Tibial artery (tissue), 4 donors: ENCODE measurements around the gene CCDC40.
A peak's percentile ranks its signal among the peaks of the same experiment; 100 is the strongest.

ENCODE experiments used
- DNase-seq, 2 donors: peaks; one replicate each; pipeline ENCODE4 v3.0.0-alpha.2; 2019
- H3K27ac ChIP-seq, 2 donors: fragments of 200-600 bp; sonication (generic) in 1 of 2; 1 replicate in 1 of 2; 2 replicates in 1 of 2; pipeline ENCODE4 v1.5.1; 2018 to 2019; ENCODE audit warnings: mild to moderate bottlenecking in 1 of 2
- H3K27me3 ChIP-seq, 2 donors: fragments of 200-600 bp; sonication (generic) in 1 of 2; one replicate each; pipeline versions ENCODE4 v1.5.1 to v1.6.0; 2016 to 2019
- H3K36me3 ChIP-seq, 3 donors: fragments of 200-600 bp; sonication (generic) in 2 of 3; one replicate each; pipeline ENCODE4 v1.5.1; 2016 to 2019; ENCODE audit warnings: mild to moderate bottlenecking in 2 of 3
- H3K4me1 ChIP-seq, 4 donors: fragments of 200-600 bp; sonication (generic) in 2 of 4; 1 replicate in 3 of 4; 2 replicates in 1 of 4; pipeline ENCODE4 v1.5.1; 2016 to 2019
- H3K4me3 ChIP-seq, 2 donors: fragments of 200-600 bp; sonication (generic) in 1 of 2; 1 replicate in 1 of 2; 2 replicates in 1 of 2; pipeline ENCODE4 v1.5.1; 2018 to 2019; ENCODE audit warnings: mild to moderate bottlenecking in 2 of 2
- H3K9me3 ChIP-seq, 3 donors: fragments of 200-600 bp; sonication (generic) in 1 of 3; one replicate each; pipeline ENCODE4 v1.5.1; 2016 to 2019
- intact Hi-C: fragments of 100-400 bp; cut with DNase I; formaldehyde crosslinking; loops from one replicate; pipeline ENCODE4 v1.15.0; 2023; ENCODE audit warnings: low total_unique reads
- TF ChIP-seq, protein P1 (sequence below), 2 experiments: fragments of 200-600 bp in 1 of 2; fragments of 450-650 bp in 1 of 2; IDR thresholded peaks; one replicate each; pipeline ENCODE4 v1.5.1; 2017 to 2019; ENCODE audit warnings: antibody characterized with exemption in 2 of 2, mild to moderate bottlenecking in 1 of 2, moderate library complexity in 1 of 2

The CCDC40 gene

DNA sequence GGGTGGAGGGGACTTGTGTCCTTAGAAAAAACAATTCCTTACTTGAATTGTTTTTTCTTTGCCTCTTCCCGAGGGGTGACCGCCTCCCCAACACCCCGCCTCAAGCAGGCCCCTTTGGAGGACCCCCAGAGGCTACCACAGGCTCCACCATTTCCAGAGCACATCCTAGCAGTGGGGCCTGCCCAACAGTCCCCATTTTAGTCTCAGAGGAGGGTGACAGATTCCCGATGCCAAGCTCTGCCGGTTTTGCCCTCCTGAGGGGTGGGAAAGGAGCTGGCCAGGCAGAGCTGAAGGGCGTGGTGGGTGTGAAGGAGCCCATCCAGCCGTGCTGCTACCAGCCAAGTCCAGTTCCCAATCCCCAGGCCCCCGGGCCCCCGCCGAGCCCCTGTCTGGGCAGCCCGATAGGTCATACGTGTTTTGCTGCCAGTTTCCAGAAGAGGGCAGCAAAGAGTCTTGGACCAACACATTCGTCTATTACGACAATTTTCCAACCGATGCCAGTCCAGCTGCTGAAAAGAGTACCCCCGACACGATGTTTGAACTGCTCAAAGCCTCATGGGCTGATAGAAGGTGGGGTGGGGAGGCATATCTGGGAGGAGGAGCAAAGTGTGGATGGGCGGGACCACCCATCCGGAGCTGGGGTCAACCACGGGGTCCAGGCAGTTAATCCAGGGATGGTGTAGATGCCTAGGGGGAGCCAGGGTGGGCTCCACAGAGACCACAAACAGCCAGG is 46.1 kb downstream of the CCDC40 start:
- intact Hi-C loops = no loop called here
- peaks cover 0 to 9% (median 7%) of the 10 kb centered on the region in 4 donors for H3K4me1 ChIP-seq
- no peak overlapping the region for H3K4me3 ChIP-seq
- H3K36me3 ChIP-seq = peaks cover 0 to 5% (median 0%) of the 10 kb centered on the region in 3 donors
- H3K27me3 ChIP-seq = no peaks in the 10 kb centered on the region
- peak; percentile 77 to 81 for DNase-seq
- no peaks in the 10 kb centered on the region for H3K9me3 ChIP-seq
- TF ChIP-seq, protein P1, sequence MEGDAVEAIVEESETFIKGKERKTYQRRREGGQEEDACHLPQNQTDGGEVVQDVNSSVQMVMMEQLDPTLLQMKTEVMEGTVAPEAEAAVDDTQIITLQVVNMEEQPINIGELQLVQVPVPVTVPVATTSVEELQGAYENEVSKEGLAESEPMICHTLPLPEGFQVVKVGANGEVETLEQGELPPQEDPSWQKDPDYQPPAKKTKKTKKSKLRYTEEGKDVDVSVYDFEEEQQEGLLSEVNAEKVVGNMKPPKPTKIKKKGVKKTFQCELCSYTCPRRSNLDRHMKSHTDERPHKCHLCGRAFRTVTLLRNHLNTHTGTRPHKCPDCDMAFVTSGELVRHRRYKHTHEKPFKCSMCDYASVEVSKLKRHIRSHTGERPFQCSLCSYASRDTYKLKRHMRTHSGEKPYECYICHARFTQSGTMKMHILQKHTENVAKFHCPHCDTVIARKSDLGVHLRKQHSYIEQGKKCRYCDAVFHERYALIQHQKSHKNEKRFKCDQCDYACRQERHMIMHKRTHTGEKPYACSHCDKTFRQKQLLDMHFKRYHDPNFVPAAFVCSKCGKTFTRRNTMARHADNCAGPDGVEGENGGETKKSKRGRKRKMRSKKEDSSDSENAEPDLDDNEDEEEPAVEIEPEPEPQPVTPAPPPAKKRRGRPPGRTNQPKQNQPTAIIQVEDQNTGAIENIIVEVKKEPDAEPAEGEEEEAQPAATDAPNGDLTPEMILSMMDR (IDR thresholded peaks at IDR 0.05) = peak; percentile 68 to 82
- peak overlapping the region in 1 of 2 donors; percentile 15 for H3K27ac ChIP-seq

DNA sequence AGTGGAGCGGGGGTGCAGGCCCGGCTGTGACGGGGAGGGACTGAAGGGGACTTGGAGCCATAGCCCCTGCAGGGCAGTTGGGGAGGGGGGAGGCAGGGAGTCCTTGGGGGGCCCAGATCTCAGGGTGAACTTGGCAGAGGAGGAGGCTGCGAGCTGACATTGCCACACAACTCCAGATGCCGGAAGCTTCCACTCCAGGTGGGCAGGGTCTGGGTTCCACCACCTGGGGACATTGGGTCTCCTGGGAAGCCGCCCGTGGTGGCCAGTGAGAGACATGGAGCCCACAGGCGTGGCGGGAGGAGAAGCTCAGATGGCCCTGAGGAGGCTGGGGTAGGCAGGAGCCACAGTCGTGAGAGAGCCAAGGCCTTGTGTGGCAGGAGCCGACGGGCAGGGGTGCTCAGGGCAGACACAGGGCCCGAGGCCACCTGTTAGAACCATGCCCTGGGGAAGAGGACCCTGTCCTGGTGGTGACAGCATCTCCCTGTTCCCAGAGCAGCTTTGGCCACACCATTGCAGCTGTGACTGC is 46.8 kb downstream of the CCDC40 start:
- intact Hi-C loops = no loop called here
- H3K4me1 ChIP-seq = peaks cover 0 to 9% (median 7%) of the 10 kb centered on the region in 4 donors
- H3K27me3 ChIP-seq = no peaks in the 10 kb centered on the region
- no peak overlapping the region for H3K27ac ChIP-seq
- peaks cover 0 to 5% (median 0%) of the 10 kb centered on the region in 3 donors for H3K36me3 ChIP-seq
- TF ChIP-seq, protein P1 (IDR thresholded peaks at IDR 0.05) = no peak
- H3K9me3 ChIP-seq = no peaks in the 10 kb centered on the region
- no peak for DNase-seq
- no peak overlapping the region for H3K4me3 ChIP-seq

DNA sequence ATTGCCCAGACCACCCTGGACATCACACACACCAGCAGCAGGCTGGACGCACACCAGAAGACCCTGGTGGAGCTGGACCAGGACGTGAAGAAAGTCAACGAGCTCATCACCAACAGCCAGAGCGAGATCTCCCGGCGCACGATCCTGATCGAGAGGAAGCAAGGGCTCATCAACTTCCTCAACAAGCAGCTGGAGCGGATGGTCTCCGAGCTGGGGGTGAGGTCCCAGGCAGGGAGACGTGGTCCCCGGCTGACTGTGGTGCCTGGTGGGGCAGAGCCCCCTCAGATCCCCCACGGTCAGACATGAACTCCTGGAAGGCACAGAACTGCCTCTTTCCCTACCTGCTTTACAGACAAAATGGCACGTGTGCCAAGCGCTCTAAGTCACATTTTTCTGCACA is 48.3 kb downstream of the CCDC40 start:
- no peak overlapping the region for H3K4me3 ChIP-seq
- intact Hi-C loops = no loop called here
- H3K36me3 ChIP-seq = peaks cover 0 to 8% (median 0%) of the 10 kb centered on the region in 3 donors
- TF ChIP-seq, protein P1 (IDR thresholded peaks at IDR 0.05) = no peak
- H3K4me1 ChIP-seq = peaks cover 0 to 9% (median 7%) of the 10 kb centered on the region in 4 donors
- no peaks in the 10 kb centered on the region for H3K27me3 ChIP-seq
- H3K27ac ChIP-seq = no peak overlapping the region
- H3K9me3 ChIP-seq = no peaks in the 10 kb centered on the region
- DNase-seq = no peak

DNA sequence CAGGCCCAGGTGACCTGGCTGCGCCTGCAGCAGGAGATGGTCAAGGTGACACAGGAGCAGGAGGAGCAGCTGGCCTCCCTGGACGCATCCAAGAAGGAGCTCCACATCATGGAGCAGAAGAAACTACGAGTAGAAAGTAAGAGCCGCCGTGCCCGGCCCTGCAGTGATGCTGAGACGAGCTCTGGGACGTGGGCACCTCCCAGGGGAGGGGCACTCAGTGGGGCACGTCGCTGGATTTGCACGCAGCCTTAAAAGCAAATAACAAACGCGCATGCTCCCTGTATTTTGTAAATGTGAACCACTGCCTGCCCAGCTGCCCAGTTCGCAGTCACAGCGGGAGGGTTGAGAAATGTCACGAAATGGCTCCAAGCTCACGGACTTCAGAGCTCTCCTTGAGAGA is 49.6 kb downstream of the CCDC40 start:
- intact Hi-C loops = no loop called here
- DNase-seq = no peak
- H3K36me3 ChIP-seq = peaks cover 0 to 12% (median 0%) of the 10 kb centered on the region in 3 donors
- H3K27me3 ChIP-seq = no peaks in the 10 kb centered on the region
- peaks cover 0 to 9% (median 7%) of the 10 kb centered on the region in 4 donors for H3K4me1 ChIP-seq
- no peak overlapping the region for H3K4me3 ChIP-seq
- H3K9me3 ChIP-seq = no peaks in the 10 kb centered on the region
- TF ChIP-seq, protein P1 (IDR thresholded peaks at IDR 0.05) = no peak
- H3K27ac ChIP-seq = no peak overlapping the region

DNA sequence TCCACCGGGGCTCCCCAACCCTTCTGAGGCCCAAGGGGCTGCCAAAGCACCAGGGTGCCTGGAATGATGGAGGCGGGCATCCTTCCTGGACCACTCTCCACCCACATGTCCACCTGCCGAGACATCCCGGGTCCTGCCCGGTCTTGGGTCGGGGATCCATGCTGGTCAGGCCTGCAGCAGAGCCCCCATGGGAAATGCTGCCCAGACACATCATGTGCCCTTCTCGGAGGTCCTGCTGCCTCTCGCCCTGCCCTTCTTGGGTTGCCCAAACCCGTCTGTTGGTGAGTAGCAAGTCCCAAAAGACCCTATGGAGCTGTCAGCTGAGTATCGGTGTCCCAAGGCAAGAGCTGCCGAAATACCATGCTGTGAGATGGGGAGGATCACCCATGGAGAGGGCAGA is 50.2 kb downstream of the CCDC40 start:
- Histone ChIP-seq H3K27me3 (no peaks in the 10 kb centered on the region), H3K4me3 (no peak overlapping the region), H3K9me3 (no peaks in the 10 kb centered on the region), H3K4me1 (peaks cover 0 to 9% (median 7%) of the 10 kb centered on the region in 4 donors), H3K27ac (no peak overlapping the region), H3K36me3 (peaks cover 0 to 12% (median 0%) of the 10 kb centered on the region in 3 donors)
- intact Hi-C loops = no loop called here
- TF ChIP-seq, protein P1 (IDR thresholded peaks at IDR 0.05) = no peak
- DNase-seq = no peak
